Measurements from ENCODE around the gene UBE2V1.

The UBE2V1 gene

GRCh38 chr20:50042370-50043313 is 70.3 kb downstream of the UBE2V1 start:
- no peak for DNase-seq

- DNase-seq: no peak
Observed at GRCh38 chr20:50041246-50041873, 71.6 kb downstream of the UBE2V1 start.

- DNase-seq: no peak
Observed at GRCh38 chr20:50040432-50041245, 72.3 kb downstream of the UBE2V1 start.

GRCh38 chr20:50039706-50040431 is 73.1 kb downstream of the UBE2V1 start:
- no peak for DNase-seq

GRCh38 chr20:50038574-50038991 is 74.4 kb downstream of the UBE2V1 start:
- no peak for DNase-seq

- no peak for DNase-seq
Observed at GRCh38 chr20:50038169-50038568, 74.8 kb downstream of the UBE2V1 start.

GRCh38 chr20:50037575-50037974 is 75.4 kb downstream of the UBE2V1 start:
- no peak for DNase-seq

- no peak for DNase-seq
Observed at GRCh38 chr20:50037123-50037522, 75.8 kb downstream of the UBE2V1 start.

GRCh38 chr20:50036703-50037102 is 76.2 kb downstream of the UBE2V1 start:
- DNase-seq: no peak

- no peak for DNase-seq
Observed at GRCh38 chr20:50034567-50035180, 78.3 kb downstream of the UBE2V1 start.

GRCh38 chr20:50032955-50033666 is 79.8 kb downstream of the UBE2V1 start:
- no peak for DNase-seq

All from activated T-cell treated with anti-CD3 and anti-CD28 coated beads, Interleukin-2, amount 50 U/mL, for 1 hour (primary cell).